GM21723 (cell line): ENCODE data around the gene SCN1B.
A peak's percentile ranks its signal among the peaks of the same experiment; 100 is the strongest.

Source experiments
- ATAC-seq: cut with Tn5 transposase; IDR thresholded peaks from one replicate; pipeline ENCODE4 v1.9.1; 2021; ENCODE audit warnings: mild to moderate bottlenecking, moderate library complexity; ENCODE audit not compliant: unreplicated experiment

The SCN1B gene

GRCh38 chr19:35051796-35052195 is 21.5 kb downstream of the SCN1B start:
- ATAC-seq: no peak

- no peak for ATAC-seq
These were observed 22.4 kb downstream of the SCN1B start for GRCh38 chr19:35052599-35053190.

GRCh38 chr19:35053667-35054293 is 23.5 kb downstream of the SCN1B start:
- ATAC-seq: no peak

GRCh38 chr19:35054626-35055025 is 24.4 kb downstream of the SCN1B start:
- ATAC-seq: no peak

GRCh38 chr19:35055715-35056179 is 25.5 kb downstream of the SCN1B start:
- ATAC-seq: no peak

- ATAC-seq: no peak
These were observed 26.3 kb downstream of the SCN1B start for GRCh38 chr19:35056513-35057063.

- ATAC-seq: no peak
These were observed 28.1 kb downstream of the SCN1B start for GRCh38 chr19:35058370-35058769.

GRCh38 chr19:35059006-35059798 is 28.9 kb downstream of the SCN1B start:
- ATAC-seq: no peak

GRCh38 chr19:35059799-35060091 is 29.5 kb downstream of the SCN1B start:
- ATAC-seq: no peak

- ATAC-seq: no peak
These were observed 30.0 kb downstream of the SCN1B start for GRCh38 chr19:35060160-35060855.

- no peak for ATAC-seq
These were observed 31.5 kb downstream of the SCN1B start for GRCh38 chr19:35061583-35062373.

GRCh38 chr19:35062942-35063341 is 32.7 kb downstream of the SCN1B start:
- no peak for ATAC-seq

GRCh38 chr19:35063940-35064818 is 33.9 kb downstream of the SCN1B start:
- no peak for ATAC-seq

- ATAC-seq: no peak
These were observed 35.3 kb downstream of the SCN1B start for GRCh38 chr19:35065574-35065973.

- no peak for ATAC-seq
These were observed 35.9 kb downstream of the SCN1B start for GRCh38 chr19:35066121-35066520.

- ATAC-seq: peak; percentile 84
These were observed 36.7 kb downstream of the SCN1B start for GRCh38 chr19:35066691-35067563.

- no peak for ATAC-seq
These were observed 38.8 kb downstream of the SCN1B start for GRCh38 chr19:35068941-35069634.

- no peak for ATAC-seq
These were observed 39.4 kb downstream of the SCN1B start for GRCh38 chr19:35069696-35070095.
